Amygdala (tissue), 56 donors: ENCODE data around the gene TUBA4B.
A peak's percentile ranks its signal among the peaks of the same experiment; 100 is the strongest.
"Not testable (repeated sequence)": the region's sequence is repeated elsewhere in the genome, so short reads cannot be mapped to it uniquely, and the experiment has no call there.

ENCODE experiments used
- DNase-seq, 56 donors: peaks; one replicate each; lab custom pipeline; 2025; lab: John Stamatoyannopoulos, UW

The TUBA4B gene

DNA sequence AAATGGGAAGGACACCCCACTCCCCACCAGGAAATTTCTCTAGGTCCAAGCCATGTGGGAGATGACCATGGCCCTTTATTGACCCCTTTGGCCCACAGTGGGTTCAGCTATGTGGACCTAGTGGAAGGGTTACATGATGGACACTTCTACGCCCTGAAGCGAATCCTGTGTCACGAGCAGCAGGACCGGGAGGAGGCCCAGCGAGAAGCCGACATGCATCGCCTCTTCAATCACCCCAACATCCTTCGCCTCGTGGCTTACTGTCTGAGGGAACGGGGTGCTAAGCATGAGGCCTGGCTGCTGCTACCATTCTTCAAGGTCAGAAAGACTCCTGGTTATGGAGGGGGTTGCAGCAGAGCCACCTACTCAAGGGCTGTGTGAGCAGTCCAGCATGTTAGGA lies 6.5 kb upstream of the TUBA4B start:
- DNase-seq = no peak

DNA sequence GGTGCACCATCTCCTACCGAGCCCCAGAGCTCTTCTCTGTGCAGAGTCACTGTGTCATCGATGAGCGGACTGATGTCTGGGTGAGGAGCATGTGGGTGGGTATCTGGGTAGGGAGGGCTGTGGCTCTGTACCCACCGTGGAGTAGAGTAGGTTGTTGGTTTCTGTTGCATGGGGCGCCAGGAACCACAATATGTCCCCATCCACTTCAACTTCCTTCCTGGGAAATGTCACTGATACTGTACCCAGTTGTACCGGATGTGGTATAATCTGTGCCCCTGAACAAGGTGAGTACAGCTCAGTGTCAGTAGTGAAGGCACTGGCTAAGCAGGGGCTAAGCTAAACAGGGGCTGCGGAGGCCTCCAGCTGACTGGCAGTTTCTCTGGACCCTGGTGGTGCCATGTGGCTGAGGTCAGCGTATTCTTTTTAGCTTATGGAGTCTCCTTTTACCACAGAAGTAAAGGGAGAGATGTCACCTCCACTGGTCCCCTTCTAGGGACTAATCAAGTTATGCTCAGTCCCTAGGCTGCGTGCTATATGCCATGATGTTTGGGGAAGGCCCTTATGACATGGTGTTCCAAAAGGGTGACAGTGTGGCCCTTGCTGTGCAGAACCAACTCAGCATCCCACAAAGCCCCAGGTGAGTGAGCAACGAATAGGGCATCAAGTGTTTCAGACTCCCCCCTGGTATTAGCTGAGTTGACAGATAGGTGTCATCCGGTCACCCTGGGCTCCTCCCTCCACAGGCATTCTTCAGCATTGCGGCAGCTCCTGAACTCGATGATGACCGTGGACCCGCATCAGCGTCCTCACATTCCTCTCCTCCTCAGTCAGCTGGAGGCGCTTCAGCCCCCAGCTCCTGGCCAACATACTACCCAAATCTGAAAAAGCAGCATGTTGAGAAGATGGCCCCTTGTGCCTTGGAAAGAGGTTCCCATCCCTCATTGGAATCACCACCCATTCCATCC lies 5.1 kb upstream of the TUBA4B start:
- no peak for DNase-seq

DNA sequence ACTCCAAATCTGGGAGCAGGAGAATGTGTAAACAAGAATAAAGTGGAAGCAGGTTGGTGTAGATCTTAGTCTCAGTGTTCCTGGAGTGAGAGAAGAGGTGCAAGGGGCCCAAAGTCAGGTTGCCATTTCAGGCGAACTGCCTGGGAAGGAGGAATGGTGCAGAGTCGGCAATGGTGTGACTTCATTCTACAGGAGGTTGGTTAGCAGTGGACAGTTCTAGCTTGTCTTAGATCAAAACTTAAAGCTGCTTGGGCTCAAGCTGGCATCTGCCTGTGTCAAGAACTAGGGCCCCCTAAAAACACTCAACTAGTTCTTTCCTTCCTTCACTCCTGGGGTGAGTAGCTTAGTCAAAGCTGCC lies 4.2 kb upstream of the TUBA4B start:
- DNase-seq = no peak

DNA sequence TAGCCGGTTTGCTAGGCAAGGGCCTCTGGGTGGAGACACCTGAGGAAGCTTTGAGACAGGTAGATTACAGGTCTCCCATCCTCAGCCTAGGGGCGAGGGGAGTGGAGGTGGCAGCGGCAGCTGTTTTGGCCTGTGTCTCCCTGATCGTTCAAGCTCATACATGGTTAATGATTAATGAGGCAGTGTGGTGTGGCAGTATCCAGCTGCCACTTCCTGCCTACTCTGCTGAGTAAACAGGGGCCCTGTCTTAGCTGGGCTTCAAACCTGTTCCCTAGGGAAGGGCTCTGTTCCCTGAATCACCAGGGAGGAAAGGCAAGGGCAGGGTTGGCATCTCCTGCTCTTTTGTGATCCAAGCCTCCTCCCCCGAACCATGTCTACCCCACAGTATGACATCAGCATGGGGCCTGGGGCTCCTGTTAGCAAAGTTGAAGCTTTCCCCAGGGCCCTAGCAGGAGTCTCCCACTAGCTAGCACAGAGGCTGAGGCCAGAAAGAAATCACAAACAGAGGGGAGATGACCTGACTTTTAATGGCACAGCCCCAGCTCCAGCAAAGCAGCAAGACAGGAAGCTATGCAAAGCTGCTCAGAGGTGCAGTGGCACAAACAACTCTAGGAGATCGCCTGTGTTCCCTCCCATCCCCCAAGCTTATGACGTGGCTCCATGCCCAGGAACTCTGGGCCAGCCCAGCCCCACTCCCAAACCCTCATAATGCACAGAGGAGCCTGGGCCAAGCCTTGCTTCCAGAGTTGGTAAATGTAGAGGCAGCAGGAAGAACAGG lies 3.7 kb upstream of the TUBA4B start:
- peak in 47 of 56 donors; percentile 7 to 75 (median 47) for DNase-seq

DNA sequence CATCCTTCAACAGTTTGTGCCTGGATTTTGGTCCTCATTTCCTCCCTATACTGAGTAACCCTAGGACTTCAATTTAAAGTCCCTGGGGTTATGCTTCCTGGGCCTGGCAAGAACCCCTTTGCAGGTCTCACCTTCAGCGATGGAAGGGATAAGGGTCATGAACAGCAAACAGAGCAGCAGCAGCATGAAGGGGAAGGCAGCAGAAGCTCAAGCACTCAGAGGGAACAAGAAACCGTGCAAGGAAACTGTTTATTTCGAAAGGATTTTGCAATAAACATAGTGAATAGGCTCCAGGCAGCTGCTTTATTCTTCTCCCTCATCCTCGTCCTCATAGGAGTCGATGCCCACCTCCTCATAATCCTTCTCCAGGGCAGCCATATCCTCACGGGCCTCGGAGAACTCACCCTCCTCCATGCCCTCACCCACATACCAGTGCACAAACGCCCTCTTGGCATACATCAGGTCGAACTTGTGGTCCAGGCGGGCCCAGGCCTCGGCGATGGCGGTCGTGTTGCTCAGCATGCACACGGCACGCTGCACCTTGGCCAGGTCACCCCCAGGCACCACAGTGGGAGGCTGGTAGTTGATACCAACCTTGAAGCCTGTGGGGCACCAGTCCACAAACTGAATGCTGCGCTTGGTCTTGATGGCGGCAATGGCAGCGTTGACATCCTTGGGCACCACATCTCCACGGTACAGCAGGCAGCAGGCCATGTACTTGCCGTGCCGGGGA lies 2.8 kb upstream of the TUBA4B start:
- DNase-seq = no peak

DNA sequence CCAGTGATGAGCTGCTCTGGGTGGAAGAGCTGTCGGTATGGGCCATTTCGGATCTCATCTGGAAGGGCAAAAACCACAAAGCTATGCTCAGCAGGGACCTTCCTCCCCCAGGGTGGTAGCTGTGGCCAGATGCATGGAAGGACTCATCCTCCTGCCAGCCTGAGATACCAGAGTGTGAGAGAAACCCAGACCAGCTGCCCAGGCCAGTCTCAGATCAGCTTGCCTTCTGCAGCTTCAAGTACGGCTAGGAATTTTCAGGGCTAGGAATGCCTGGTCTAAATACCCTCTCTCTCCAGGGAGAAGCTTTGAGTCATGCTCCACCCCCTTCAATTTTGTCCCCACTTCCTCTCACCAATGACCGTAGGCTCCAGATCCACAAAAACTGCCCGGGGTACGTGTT lies 1.4 kb upstream of the TUBA4B start:
- DNase-seq = no peak

DNA sequence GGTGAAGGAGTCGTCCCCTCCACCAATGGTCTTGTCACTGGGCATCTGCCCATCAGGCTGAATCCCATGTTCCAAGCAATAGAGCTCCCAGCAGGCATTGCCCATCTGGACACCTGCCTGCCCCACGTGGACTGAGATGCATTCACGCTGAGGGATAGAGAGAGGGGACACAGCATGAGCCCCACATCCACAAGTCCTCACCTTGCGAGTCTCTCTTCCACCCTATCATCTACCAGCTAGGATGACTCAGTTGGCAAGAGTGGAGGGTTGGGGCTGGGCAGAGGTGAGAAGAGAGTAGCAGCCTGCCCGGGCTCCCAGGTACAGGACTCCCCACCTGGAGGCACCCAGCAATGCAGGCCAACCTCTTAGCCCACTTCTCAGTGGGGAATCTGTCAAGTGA lies 959 bp upstream of the TUBA4B start:
- no peak for DNase-seq

DNA sequence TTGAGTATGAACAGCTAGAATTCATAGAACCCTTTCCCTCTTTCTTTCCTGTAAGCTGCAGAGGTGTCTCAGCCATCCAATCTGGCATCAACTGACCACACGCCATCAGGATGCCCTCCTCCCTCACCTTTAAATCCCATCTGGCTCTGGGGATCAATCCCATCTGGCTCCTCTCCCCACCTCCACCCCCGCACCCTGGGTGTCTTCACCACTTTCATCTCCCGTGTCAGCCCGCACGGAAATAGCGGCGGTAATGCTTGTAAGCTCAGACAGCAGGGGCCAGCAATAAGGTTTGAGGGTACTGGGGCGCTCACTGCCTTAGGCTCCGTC lies 508 bp upstream of the TUBA4B start:
- peak in 3 of 56 donors; percentile 9 to 48 (median 45) for DNase-seq

DNA sequence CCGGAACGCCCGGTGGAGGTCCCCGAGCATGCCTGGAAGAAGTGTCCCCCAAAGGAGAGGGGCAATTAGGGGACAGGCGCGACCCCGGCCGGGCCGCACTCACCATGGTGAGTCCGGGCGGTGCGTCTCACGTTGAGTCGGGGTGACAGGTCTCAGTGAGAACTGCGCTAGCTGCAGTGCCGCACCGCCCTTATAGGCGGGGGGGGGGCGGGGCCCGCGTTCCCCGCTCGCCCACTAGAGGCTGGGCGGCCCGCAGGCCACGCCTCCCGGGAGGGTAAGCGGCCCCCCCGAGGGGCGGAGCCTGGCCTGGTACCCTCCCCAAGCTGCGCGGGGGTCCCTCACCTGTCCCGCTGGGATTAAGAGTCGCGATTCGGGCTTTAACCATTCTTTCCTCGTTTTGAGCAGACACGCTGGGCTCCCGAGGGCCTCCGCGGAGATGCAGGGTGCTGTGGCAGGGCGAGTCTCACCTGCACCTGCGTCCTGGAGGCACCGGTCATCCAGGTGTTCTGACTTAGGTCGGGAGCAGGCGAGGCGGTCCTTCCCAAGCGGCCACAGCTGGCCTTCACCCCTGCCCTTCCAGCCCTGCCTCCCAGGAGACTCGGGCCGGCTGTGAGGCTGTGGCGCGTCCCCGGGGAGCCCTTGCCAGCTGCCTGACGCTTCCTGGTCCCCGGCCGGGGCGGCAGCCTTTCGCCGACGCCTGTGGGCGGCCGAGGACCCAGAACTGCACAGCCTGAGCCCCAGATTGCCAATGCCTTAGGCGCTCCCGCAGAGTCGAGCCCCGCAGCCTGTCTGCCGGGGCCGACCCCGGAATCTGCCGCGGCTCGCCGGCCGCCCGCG lies 928 bp downstream of the TUBA4B start, which contains the start of gene TUBA4A:
TSS of gene TUBA4A (minus strand) at position 166 of the 837 bp plus-strand sequence. CDS start at position 106, 60 bp downstream.
- DNase-seq = peak in 53 of 56 donors; percentile 22 to 88 (median 65)

DNA sequence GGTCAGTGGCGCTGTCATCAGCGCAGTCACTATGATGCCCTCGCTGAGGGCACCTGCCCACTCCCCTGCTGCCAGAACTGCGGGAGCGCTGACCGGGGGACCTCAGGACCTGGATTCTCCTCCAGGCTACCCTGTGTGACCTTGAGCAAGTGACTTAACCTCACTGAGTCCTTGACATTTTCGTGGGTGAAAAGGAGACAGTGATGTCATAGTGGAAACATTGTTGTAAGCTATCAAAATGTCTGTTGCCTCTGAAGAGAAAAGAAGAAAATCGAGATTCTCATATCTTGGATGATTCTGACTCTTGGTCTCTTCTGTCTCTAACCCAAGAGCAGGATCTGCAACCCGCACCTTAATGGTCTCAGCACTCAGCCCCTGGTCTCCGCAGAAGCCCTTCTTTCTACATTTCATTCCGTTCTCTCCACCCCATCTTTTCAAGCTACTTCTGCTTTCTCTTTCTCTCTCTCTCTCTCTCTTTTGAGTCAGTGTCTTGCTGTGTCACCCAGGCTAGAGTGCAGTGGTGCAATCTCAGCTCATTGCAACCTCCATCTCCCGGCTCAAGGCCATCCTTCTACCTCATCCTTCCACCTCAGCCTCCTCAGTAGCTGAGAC lies 1.7 kb downstream of the TUBA4B start:
- DNase-seq = peak in 1 of 56 donors; percentile 45

DNA sequence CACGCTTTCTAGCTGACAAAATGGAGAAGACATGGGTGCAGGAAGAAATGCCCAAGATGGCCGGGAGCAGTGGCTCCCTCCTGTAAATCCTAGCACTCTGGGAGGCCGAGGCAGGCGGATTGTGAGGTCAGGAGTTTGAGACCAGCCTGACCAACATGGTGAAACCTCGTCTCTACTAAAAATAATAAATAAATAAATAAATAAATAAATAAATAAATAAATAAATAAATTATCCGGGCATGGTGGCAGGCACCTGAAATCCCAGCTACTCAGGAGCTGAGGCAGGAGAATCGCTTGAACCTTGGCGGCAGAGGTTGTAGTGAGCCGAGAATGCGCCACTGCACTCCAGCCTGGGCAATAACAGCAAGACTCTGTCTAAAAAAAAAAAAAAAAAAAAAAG lies 5.9 kb downstream of the TUBA4B start:
- not testable (repeated sequence) for DNase-seq

DNA sequence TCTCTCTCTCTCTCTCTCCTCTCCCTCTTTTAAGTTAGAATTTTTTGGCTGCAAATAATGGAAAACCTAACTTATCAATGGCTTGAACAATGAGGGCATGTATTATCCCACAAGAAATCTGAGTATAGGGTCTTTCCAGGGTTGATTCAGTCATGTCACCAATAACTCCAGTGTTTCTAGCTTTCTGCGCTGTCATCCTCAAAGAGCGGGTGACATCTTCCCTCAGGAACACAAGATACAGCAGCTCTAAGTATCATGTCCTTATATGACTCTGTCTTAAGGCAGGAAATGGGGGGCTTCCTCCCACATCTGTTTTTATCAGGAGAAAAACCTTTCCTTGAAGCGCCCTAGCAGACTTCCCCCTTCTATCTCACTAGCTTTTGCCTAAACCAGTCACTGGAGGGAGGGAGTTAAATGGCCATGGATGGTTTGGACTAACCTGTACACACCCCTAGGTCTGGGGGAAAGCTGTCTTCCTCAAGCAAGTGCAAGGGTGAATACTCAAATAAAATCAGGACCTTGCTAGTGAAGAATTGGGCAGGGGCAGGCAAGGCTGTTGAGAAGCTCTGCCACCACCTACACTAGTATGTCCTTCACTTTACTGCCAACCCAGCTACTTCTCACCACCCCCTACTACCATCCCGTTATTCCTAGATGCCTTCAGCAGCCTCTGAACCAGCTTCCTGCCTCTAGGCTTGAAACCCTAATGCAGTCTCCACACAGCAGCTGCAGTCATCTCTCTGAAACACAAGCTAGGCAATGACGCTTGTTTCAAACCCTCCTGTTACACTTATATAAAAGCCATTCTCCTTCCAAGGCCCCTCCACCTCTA lies 8.2 kb downstream of the TUBA4B start:
- no peak for DNase-seq

DNA sequence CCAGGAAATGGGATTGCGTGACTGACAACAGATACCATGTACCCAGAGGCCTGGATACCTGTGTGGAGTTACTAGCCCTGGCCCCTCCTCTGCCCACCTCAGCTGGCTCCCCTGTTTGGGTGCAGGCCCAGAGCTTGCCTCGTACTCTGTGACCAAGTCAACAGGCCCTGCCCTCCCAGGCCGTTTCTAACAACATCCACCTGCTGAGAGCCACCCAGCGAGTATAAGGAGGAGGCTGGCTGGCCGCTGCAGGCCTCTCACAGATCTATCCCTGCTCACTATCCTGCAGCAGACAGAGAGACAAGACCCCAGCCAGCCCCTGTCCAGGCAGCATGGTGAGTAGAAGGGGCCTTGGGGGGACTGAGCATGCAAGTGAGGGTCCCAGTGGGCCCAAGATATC lies 13.2 kb downstream of the TUBA4B start:
- DNase-seq = no peak

DNA sequence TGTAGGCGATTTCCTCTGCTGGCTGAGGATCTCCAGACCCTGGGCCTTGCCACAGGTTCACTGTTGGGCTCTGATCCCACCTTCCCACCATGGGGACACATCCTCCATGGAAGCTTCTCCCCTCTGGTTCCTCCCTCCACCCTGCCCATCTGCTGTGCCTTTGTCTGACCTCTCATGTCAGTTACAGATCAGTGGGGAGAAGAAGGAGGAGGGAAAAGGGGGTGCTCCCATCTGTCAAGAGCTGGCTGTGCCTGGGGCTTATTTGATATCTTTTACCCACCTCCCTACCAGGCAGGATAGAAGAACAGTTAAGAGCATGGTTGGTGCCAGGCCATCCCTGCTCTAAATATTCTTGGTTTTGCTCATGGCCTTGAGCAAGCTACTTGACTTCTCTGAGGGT lies 13.8 kb downstream of the TUBA4B start:
- DNase-seq = no peak

DNA sequence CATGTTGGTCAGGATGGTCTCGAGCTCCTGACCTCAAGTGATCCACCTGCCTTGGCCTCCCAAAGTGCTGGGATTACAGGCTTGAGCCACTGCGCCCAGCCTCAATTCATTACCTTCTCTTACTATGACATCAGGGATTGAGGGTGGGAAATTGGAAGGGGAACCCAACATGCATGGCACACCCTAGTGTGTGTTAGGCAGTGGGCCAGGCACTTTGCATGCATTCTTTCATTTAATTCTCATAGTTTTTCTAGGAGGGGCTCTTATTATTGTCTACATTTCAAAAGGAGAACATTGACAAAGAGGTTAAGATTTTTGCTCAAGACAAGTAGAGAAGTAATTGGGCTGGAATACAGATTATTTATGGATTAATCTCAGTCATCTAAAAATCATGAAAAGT lies 15.3 kb downstream of the TUBA4B start:
- DNase-seq = no peak

DNA sequence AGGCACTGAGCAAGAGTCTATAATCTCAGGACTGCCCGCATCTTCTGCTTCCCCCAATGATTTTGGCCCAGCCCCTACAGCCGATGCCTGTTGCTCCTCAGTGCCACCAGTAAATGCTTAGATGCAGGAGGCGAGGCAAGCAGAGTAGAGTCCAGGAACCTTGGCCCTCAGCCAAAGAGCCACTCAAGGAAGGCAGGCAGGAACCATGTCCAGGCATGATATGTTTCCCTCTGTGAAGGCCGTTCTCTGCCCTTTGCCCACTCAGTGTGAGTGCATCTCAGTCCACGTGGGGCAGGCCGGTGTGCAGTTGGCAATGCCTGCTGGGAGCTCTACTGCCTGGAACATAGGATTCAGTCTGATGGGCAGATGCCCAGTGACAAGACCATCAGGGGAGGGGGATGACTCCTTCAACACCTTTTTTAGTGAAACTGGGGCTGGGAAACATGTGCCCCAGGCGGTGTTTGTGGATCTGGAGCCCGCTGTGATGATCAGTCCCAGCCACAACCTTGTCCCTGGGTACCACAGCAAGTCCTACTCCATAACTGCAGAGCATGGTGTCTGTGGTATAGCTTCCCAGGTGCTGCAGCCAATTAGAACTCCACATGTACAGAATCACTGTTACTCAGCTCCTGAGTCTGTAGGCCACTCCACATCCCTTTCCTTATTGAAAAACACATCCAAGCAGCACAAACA lies 16.5 kb downstream of the TUBA4B start:
- peak in 1 of 56 donors; percentile 23 for DNase-seq

DNA sequence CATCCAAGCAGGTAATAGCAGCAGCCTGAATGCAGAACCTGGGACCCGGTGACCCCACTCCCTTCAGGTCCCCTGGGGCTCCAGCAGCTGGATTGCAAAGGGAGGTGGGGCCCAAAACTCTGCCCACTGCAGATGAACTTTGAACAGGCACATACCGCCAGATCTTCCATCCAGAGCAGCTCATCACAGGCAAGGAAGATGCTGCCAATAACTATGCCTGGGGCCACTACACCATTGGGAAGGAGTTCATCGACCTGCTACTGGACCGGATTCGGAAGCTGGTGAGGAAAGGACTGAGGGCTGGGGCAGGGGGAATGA lies 17.0 kb downstream of the TUBA4B start:
- DNase-seq = no peak

DNA sequence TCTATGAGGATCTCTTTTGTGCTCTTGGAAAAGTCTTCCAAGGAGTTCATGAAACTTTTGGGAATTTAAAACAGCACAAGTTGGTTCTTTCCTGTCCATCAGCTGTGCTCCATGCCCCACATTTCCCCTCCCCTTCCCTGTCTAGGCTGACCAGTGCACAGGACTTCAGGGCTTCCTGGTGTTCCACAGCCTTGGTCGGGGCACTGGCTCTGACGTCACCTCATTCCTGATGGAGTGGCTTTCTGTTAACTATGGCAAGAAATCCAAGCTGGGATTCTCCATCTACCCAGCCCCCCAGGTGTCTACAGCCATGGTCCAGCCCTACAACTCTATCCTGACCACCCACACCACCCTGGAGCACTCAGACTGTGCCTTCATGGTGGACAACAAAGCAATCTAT lies 18.0 kb downstream of the TUBA4B start:
- no peak for DNase-seq
